Naive thymus-derived CD8-positive, alpha-beta T cell (primary cell): Measurements from ENCODE around the gene HNRNPD. TPM values are rescaled to one million over a fixed set of nuclear protein-coding genes. Genes with fewer than 3 reads are reported as not detected.
A peak's percentile ranks its signal among the peaks of the same experiment; 100 is the strongest.
"Not testable (repeated sequence)": the region's sequence is repeated elsewhere in the genome, so short reads cannot be mapped to it uniquely, and the experiment has no call there.

Source experiments
- ATAC-seq, 2 donors: fragments of 150-1000 bp; cut with Tn5 transposase in 1 of 2; sonication (Bioruptor Pico), chemical (Tn5 transposase) in 1 of 2; 1 replicate in 1 of 2; 2 replicates in 1 of 2; pipeline ENCODE4 v1.10.0; 2021; ENCODE audit warnings: mild to moderate bottlenecking in 2 of 2, moderate library complexity in 2 of 2
- POLR2A ChIA-PET: fragments of 350-600 bp; sonication (Branson Sonifier 250); formaldehyde crosslinking; loops from one replicate; lab custom pipeline; 2021; ENCODE audit warnings: antibody characterized with exemption; lab: Charles Lee
- DNase-seq, 10 donors: peaks; one replicate each; pipeline versions ENCODE4 v3.0.0 to v3.0.0-alpha.2; 2020 to 2022
- H3K27ac Mint-ChIP-seq, 10 donors: one replicate each; pipeline ENCODE4 v1.8.0; 2020 to 2022; ENCODE audit warnings: mild to moderate bottlenecking in 10 of 10, mixed read lengths in 10 of 10, moderate library complexity in 4 of 10, inconsistent platforms in 1 of 10
- H3K27me3 Mint-ChIP-seq, 5 donors: one replicate each; pipeline ENCODE4 v1.8.0; 2021 to 2022; ENCODE audit warnings: mixed read lengths in 5 of 5
- H3K36me3 Mint-ChIP-seq, 3 donors: one replicate each; pipeline ENCODE4 v1.8.0; 2020 to 2022; ENCODE audit warnings: mixed read lengths in 3 of 3, mild to moderate bottlenecking in 2 of 3, inconsistent platforms in 1 of 3
- H3K4me1 Mint-ChIP-seq, 4 donors: one replicate each; pipeline ENCODE4 v1.8.0; 2021 to 2022; ENCODE audit warnings: mixed read lengths in 4 of 4
- H3K4me3 Mint-ChIP-seq, 10 donors: one replicate each; pipeline ENCODE4 v1.8.0; 2020 to 2022; ENCODE audit warnings: mild to moderate bottlenecking in 10 of 10, mixed read lengths in 10 of 10, moderate library complexity in 6 of 10, inconsistent platforms in 1 of 10
- H3K9me3 Mint-ChIP-seq, 9 donors: one replicate each; pipeline ENCODE4 v1.8.0; 2020 to 2022; ENCODE audit warnings: mixed read lengths in 9 of 9, mild to moderate bottlenecking in 3 of 9, inconsistent platforms in 1 of 9, moderate library complexity in 1 of 9
- polyA plus RNA-seq, 3 donors: library from polyadenylated mRNA; unstranded; fragments of 300-500 nt; fragmentation: Illumina TruSeq; gene quantifications; one replicate each; pipeline ENCODE4 v1.2.3, GENCODE V29; 2021
- total RNA-seq, 8 experiments: library from RNA in 2 of 8; stranded (reverse) in 2 of 8; gene quantifications; one replicate each; pipeline ENCODE4 v1.2.3 and lab custom pipeline; 2021 to 2026

Gene HNRNPD
- total and polyA plus RNA-seq, 5 experiments from 2014 or later, result 176 to 310 (median 292) TPM

GRCh38 chr4:82352825-82353366, 20.9 kb downstream of the HNRNPD start:
- ATAC-seq (no peak), DNase-seq (no peak)
- Mint-ChIP-seq H3K27me3 (no peaks in the 10 kb centered on the region), H3K4me1 (peaks cover 16 to 62% (median 45%) of the 10 kb centered on the region in 4 donors), H3K9me3 (no peaks in the 10 kb centered on the region), H3K4me3 (no peak overlapping the region), H3K36me3 (peaks cover 0 to 89% (median 22%) of the 10 kb centered on the region in 3 donors), H3K27ac (peak overlapping the region; percentile 0 to 87 (median 59))
- POLR2A ChIA-PET, result no interaction called here

- H3K4me1 Mint-ChIP-seq, result peaks cover 16 to 55% (median 39%) of the 10 kb centered on the region in 4 donors
These were observed 21.5 kb downstream of the HNRNPD start for GRCh38 chr4:82352118-82352824.

DNA sequence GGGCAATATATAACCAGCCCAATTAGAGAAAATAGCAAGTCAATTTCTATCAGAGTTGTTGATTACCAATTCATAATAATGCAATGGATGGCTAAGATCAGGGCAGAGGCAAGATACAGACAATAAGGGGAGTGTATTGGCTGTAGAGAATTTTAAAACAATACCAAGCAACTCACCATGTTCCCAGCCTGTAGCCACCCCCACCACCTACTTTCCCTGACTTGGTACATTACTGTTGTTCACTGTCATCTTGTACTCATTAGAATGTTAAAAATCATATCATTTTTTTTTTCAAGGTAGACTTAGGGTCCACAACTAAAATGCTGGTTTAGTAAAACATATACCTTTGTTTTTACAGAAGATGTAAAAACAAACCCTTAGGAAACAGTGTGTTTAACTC, 27.7 kb downstream of the HNRNPD start:
- POLR2A ChIA-PET, result interaction anchor here (0.7 kb wide), 1 partner anchor 8 kb away, joined by 5 read pairs; no protein-coding TSS in a partner anchor
- Mint-ChIP-seq H3K4me1 (peaks cover 6 to 17% (median 14%) of the 10 kb centered on the region in 4 donors), H3K36me3 (peaks cover 0 to 38% (median 0%) of the 10 kb centered on the region in 3 donors), H3K27ac (peak overlapping the region in 4 of 10 donors; percentile 27 to 58 (median 41)), H3K9me3 (no peaks in the 10 kb centered on the region), H3K27me3 (no peaks in the 10 kb centered on the region), H3K4me3 (no peak overlapping the region)
- no peak for DNase-seq
- ATAC-seq, result no peak

More at GRCh38 chr4:82352118-82352824, 21.5 kb downstream of the HNRNPD start:
- Mint-ChIP-seq H3K27me3 (no peaks in the 10 kb centered on the region), H3K4me3 (no peak overlapping the region), H3K36me3 (peaks cover 0 to 85% (median 19%) of the 10 kb centered on the region in 3 donors), H3K27ac (peak overlapping the region in 9 of 10 donors; percentile 29 to 87 (median 71)), H3K9me3 (no peaks in the 10 kb centered on the region)
- POLR2A ChIA-PET, result no interaction called here
- ATAC-seq, result no peak
- DNase-seq, result no peak

- no peak overlapping the region for H3K4me3 Mint-ChIP-seq
- no peaks in the 10 kb centered on the region for H3K27me3 Mint-ChIP-seq
- H3K27ac Mint-ChIP-seq, result peak overlapping the region in 1 of 10 donors; percentile 24
- POLR2A ChIA-PET, result no interaction called here
- H3K36me3 Mint-ChIP-seq, result peaks cover 0 to 3% (median 0%) of the 10 kb centered on the region in 3 donors
- peaks cover 0 to 11% (median 2%) of the 10 kb centered on the region in 9 donors for H3K9me3 Mint-ChIP-seq
- no peak for DNase-seq
- peaks cover 0 to 2% (median 0%) of the 10 kb centered on the region in 4 donors for H3K4me1 Mint-ChIP-seq
- ATAC-seq, result no peak
These were observed 38.7 kb downstream of the HNRNPD start for GRCh38 chr4:82335043-82335442.

GRCh38 chr4:82333641-82334040, 40.1 kb downstream of the HNRNPD start:
- H3K9me3 Mint-ChIP-seq, result peaks cover 0 to 11% (median 2%) of the 10 kb centered on the region in 9 donors
- H3K4me3 Mint-ChIP-seq, H3K27ac Mint-ChIP-seq, H3K4me1 Mint-ChIP-seq, H3K27me3 Mint-ChIP-seq, H3K36me3 Mint-ChIP-seq, DNase-seq, ATAC-seq, POLR2A ChIA-PET: not testable (repeated sequence)

GRCh38 chr4:82331814-82332213, 42.0 kb downstream of the HNRNPD start:
- peaks cover 0 to 5% (median 0%) of the 10 kb centered on the region in 5 donors for H3K27me3 Mint-ChIP-seq
- peaks cover 0 to 6% (median 0%) of the 10 kb centered on the region in 3 donors for H3K36me3 Mint-ChIP-seq
- H3K4me1 Mint-ChIP-seq, result peaks cover 0 to 2% (median 0%) of the 10 kb centered on the region in 4 donors
- H3K9me3 Mint-ChIP-seq, result peaks cover 0 to 11% (median 1%) of the 10 kb centered on the region in 9 donors
- DNase-seq (no peak), ATAC-seq (no peak)
- H3K27ac Mint-ChIP-seq, result no peak overlapping the region
- POLR2A ChIA-PET, result interaction anchor here (0.6 kb wide), 1 partner anchor 1079 kb away, joined by 3 read pairs; no protein-coding TSS in a partner anchor
- no peak overlapping the region for H3K4me3 Mint-ChIP-seq

DNA sequence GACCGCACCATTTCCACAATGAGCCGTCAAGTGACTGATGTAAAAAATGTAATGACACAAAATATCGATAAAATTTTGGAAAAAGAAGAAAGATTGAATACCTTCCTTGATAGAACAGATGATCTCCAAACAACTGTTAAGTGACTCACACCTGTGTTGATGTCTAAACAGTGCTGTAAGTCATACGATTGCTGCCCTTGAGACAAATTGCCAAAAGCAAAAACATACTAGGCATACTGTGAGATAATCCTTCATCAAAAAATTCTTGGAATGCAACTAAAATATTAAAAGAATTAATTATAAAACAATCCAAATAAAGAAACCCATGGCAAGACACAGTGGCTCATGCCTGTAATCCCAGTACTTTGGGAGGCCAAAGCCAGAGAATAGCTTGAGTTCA, 53.4 kb downstream of the HNRNPD start:
- no peak overlapping the region for H3K4me3 Mint-ChIP-seq
- no peak for ATAC-seq
- H3K4me1 Mint-ChIP-seq, result no peaks in the 10 kb centered on the region
- DNase-seq, result no peak
- peaks cover 0 to 11% (median 6%) of the 10 kb centered on the region in 9 donors for H3K9me3 Mint-ChIP-seq
- H3K36me3 Mint-ChIP-seq, result peaks cover 0 to 13% (median 6%) of the 10 kb centered on the region in 3 donors
- no peak overlapping the region for H3K27ac Mint-ChIP-seq
- peaks cover 0 to 5% (median 0%) of the 10 kb centered on the region in 5 donors for H3K27me3 Mint-ChIP-seq
- POLR2A ChIA-PET, result no interaction called here

DNA sequence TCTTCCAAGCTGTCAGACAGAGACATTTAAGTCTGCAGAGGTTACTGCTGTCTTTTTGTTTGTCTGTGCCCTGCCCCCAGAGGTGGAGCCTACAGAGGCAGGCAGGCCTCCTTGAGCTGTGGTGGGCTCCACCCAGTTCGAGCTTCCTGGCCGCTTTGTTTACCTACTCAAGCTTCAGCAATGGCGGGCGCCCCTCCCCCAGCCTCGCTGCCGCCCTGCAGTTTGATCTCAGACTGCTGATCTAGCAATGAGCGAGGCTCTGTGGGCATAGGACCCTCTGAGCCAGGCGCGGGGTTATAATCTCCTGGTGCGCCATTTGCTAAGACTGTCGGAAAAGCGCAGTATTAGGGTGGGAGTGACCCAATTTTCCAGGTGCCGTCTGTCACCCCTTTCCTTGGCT, 70.7 kb downstream of the HNRNPD start:
- Mint-ChIP-seq H3K27me3 (peaks cover 3 to 14% (median 7%) of the 10 kb centered on the region in 5 donors), H3K36me3 (peaks cover 0 to 11% (median 7%) of the 10 kb centered on the region in 3 donors), H3K9me3 (peaks cover 0 to 13% (median 3%) of the 10 kb centered on the region in 9 donors)
- ATAC-seq, H3K27ac Mint-ChIP-seq, H3K4me1 Mint-ChIP-seq, DNase-seq, POLR2A ChIA-PET, H3K4me3 Mint-ChIP-seq: not testable (repeated sequence)

Other genes with a start within 250 kb of the HNRNPD start
- gene HNRNPDL, start 56.5 kb upstream of the HNRNPD start, total RNA-seq, result 100 to 1,000 TPM; 476 to 486 TPM
- gene HNRNPDL, start 56.5 kb upstream of the HNRNPD start, polyA plus RNA-seq, result 100 to 1,000 TPM; 240 to 302 (median 246) TPM
- 10 to 100 TPM; 30.6 to 31.7 TPM for gene ENOPH1, start 56.6 kb upstream of the HNRNPD start, total RNA-seq
- 10 to 100 TPM; 32.6 to 45.4 (median 42.3) TPM for gene ENOPH1, start 56.6 kb upstream of the HNRNPD start, polyA plus RNA-seq
- not detected for gene TMEM150C, start 188.0 kb upstream of the HNRNPD start, total RNA-seq
- gene TMEM150C, start 188.0 kb upstream of the HNRNPD start, polyA plus RNA-seq, result under 1 TPM in 1 of 3 donors, not detected in 2; 0.25 TPM